Measurements from ENCODE around the gene PPP1R10.

PPP1R10 gene

GRCh38 chr6:30555816-30556065 lies 61.3 kb downstream of the PPP1R10 start:
- no peak for DNase-seq

GRCh38 chr6:30554962-30555815 lies 61.9 kb downstream of the PPP1R10 start:
- peak; percentile 47 for DNase-seq

- DNase-seq = no peak
Measured at GRCh38 chr6:30554404-30554803, 62.6 kb downstream of the PPP1R10 start.

Measured in EL (cell line).